ENCODE data around the gene OSBP2. TPM values are rescaled to one million over a fixed set of nuclear protein-coding genes. Genes with fewer than 3 reads are reported as not detected.
A peak's percentile ranks its signal among the peaks of the same experiment; 100 is the strongest.

The OSBP2 gene
- total and polyA plus RNA-seq, 10 of the 15 experiments (the other 5 are each of a cell fraction or from before 2014, with no cell fraction given) = 0.11 to 7.7 (median 3.6) TPM

DNA sequence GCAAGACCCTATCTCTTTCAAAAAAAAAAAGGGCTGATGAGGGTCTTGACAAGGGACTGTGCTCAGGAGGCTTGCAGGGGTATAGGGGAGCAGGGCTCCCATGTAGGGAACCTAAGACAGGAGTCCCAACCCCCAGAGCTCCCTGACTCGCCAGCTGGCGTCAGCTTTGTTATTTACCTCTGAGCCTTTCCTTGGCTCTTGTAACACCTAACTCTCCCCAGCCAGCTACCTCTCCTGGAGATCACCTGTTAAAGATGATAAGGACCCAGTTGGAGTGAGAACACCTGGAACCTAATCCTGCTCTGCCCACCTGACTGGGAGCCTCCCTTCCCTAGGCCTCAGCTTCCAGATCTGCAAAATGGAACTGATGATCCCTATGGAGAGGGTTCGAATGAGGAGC lies 45.8 kb upstream of the OSBP2 start:
- ChIA-PET SMC1A (ENCODE audit: uncharacterized antibody, unreplicated experiment) (interaction anchor here (0.7 to 1.9 kb wide), 4 partner anchors 14 to 106 kb away, joined by 3 to 8 read pairs (median 4); partner anchors contain the start of genes SLC35E4 and TCN2), RAD21 (ENCODE audit: unreplicated experiment) (interaction anchor here (1.0 to 2.3 kb wide), 2 partner anchors 10 to 14 kb away, joined by 5 to 12 read pairs; partner anchors contain the start of gene SLC35E4), POLR2A (interaction anchor here (0.6 to 0.7 kb wide), 2 partner anchors 95 to 307 kb away, joined by 3 read pairs; no protein-coding TSS in a partner anchor), CTCF (interaction anchor here (0.7 to 2.3 kb wide), 5 partner anchors 12 to 107 kb away, joined by 3 to 15 read pairs (median 3); partner anchors contain the start of genes DUSP18 and SLC35E4)
- Histone ChIP-seq H3K9ac (ENCODE audit: control insufficient read depth, insufficient read depth, low read length) (no peak overlapping the region), H3K9me3 (replicated peaks; ENCODE audit: control insufficient read depth, insufficient read depth, low read length) (no peaks in the 10 kb centered on the region), H3K27me3 (replicated peaks in 1 of 2; ENCODE audit: control insufficient read depth in 2 of 2, insufficient read depth in 2 of 2, low read length in 1 of 2) (no peaks in the 10 kb centered on the region), H3K79me2 (ENCODE audit: control insufficient read depth, insufficient read depth, low read length) (no peaks in the 10 kb centered on the region), H3K4me2 (ENCODE audit: control insufficient read depth, insufficient read depth) (no peak overlapping the region), H3K4me3 (no peak overlapping the region), H3K4me1 (ENCODE audit: control insufficient read depth, insufficient read depth, low read length) (peaks cover 8% of the 10 kb centered on the region), H4K20me1 (ENCODE audit: control insufficient read depth, insufficient read depth) (no peaks in the 10 kb centered on the region), H3K36me3 (ENCODE audit: control insufficient read depth in 2 of 2, insufficient read depth in 2 of 2, low read length in 1 of 2) (no peaks in the 10 kb centered on the region; a peak in 2 of 4 replicates), H2AFZ (ENCODE audit: control insufficient read depth, low read depth, low read length) (peak overlapping the region; percentile 65), H3K27ac (ENCODE audit: control insufficient read depth, insufficient read depth) (peak overlapping the region; percentile 28; the same call in 1 of the 2 replicates)
- in situ Hi-C loops (cut with MboI) (loop anchor here (25.0 kb wide), 1 partner anchor 263 kb away; no protein-coding TSS in a partner anchor), intact Hi-C loops (cut with micrococcal nuclease; ENCODE audit: unreplicated experiment) (no loop called here)
- FAIRE-seq (no peak), DNase-seq (ENCODE audit: low read depth, low spot score) (no peak), ATAC-seq (no peak)
- TF ChIP-seq IRF4 (IDR thresholded peaks at IDR 0.05; ENCODE audit: low read depth, low read length) (no peak), SPI1 (IDR thresholded peaks at IDR 0.05; ENCODE audit: borderline replicate concordance, insufficient read depth, low read depth, low read length) (no peak), RAD21 (IDR thresholded peaks at IDR 0.05; ENCODE audit: insufficient read depth, low read depth, low read length) (no peak), TCF12 (IDR thresholded peaks at IDR 0.05; ENCODE audit: low read depth, low read length) (no peak)
- TF ChIP-seq, protein P1, sequence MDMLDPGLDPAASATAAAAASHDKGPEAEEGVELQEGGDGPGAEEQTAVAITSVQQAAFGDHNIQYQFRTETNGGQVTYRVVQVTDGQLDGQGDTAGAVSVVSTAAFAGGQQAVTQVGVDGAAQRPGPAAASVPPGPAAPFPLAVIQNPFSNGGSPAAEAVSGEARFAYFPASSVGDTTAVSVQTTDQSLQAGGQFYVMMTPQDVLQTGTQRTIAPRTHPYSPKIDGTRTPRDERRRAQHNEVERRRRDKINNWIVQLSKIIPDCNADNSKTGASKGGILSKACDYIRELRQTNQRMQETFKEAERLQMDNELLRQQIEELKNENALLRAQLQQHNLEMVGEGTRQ (IDR thresholded peaks at IDR 0.05; ENCODE audit: borderline replicate concordance, low read depth, low read length) = no peak
- WGBS (ENCODE audit: insufficient coverage, insufficient replicate concordance, low lambda C conversion rate, missing lambda C conversion rate) = 90% methylated on average over 3 of the region's 3 CpGs
- BruUV-seq (replicated peaks) = no TSS peak
